ENCODE measurements around the gene IL17A.

GRCh38 chr6:52139985-52140680 is 46.0 kb upstream of the IL17A start:
- TF ChIP-seq CTCF (IDR thresholded peaks at IDR 0.05) = no peak
- no peak for TF ChIP-seq POLR2A (IDR thresholded peaks at IDR 0.05)
